Epithelial cell of esophagus (primary cell): ENCODE results near the gene HSD17B14.

ENCODE experiments used
- DNase-seq: peaks from one replicate; pipeline ENCODE4 v3.0.0; 2010; ENCODE audit warnings: low read depth
- H3K4me3 ChIP-seq: 2 replicates; pipeline ENCODE4 v1.5.1; 2011; ENCODE audit warnings: mild to moderate bottlenecking, low read length, control low read depth
- TF ChIP-seq, protein P1 (sequence below): IDR thresholded peaks from 2 replicates; pipeline ENCODE4 v1.5.1; 2011; ENCODE audit warnings: low read depth, mild to moderate bottlenecking, low read length, control low read depth, inconsistent platforms; ENCODE audit not compliant: insufficient read depth; ENCODE audit errors: missing control alignments

The HSD17B14 gene

DNA sequence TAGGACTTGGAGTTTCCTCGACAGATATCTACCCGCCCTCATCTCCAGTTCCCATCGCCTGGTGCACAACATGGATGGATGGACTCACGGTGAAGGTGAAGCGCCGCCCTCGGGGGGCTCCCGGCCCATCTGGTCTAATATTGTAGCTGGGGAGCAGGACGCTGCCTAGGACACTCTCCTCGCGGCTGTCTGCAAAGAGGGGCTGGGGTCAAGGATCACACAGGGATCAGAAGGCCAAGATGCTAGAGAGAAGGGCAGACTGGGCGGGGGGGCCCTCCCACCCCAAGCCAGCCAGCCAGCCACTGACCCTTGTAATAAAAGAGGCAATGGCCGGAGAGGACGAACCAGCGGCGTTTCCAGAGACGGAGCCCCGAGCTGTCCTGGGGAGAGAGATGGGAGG is 25.0 kb upstream of the HSD17B14 start:
- H3K4me3 ChIP-seq, result no peak overlapping the region
- DNase-seq, result no peak
- TF ChIP-seq, protein P1, sequence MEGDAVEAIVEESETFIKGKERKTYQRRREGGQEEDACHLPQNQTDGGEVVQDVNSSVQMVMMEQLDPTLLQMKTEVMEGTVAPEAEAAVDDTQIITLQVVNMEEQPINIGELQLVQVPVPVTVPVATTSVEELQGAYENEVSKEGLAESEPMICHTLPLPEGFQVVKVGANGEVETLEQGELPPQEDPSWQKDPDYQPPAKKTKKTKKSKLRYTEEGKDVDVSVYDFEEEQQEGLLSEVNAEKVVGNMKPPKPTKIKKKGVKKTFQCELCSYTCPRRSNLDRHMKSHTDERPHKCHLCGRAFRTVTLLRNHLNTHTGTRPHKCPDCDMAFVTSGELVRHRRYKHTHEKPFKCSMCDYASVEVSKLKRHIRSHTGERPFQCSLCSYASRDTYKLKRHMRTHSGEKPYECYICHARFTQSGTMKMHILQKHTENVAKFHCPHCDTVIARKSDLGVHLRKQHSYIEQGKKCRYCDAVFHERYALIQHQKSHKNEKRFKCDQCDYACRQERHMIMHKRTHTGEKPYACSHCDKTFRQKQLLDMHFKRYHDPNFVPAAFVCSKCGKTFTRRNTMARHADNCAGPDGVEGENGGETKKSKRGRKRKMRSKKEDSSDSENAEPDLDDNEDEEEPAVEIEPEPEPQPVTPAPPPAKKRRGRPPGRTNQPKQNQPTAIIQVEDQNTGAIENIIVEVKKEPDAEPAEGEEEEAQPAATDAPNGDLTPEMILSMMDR, result no peak

DNA sequence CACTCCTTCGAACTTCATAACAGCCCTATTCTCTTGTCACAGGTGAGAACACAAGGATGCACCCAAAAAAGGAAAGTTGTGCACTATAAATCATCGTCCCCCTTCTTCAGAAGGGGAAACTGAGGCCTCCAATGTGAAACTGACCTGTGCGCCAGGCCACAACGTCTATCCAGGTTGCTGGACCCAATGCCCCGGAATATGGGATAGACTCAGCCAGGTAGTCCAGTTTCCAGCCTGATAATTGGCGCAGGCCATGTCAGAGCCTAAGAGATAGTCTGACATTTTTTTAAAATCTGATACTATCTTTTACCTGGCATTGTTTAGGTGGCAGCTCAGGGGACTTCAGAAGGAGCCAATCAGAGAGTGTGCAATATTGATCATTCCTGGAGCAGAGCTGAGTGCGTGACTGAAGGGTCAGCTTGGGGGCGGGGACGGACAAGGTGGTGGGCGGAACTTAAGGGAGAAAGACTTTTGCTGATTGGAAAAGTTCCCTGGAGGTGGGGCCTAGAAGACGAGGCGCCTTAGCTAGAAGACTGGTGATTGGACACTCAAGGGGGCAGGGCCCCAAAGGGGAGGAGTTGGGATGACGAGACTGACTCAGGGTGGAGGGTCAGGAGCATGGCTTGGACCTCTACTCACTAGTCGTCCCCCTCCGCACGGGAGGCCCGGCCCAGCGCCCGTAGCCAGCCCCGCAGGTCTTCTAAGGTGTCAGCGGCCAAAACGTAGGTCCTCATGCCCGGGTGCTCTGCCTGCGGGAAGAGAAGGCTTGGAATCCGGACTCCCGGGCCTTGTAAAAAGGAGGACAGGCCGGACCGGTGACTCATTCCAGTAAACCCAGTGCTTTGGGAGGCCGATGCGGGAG is 23.7 kb upstream of the HSD17B14 start:
- H3K4me3 ChIP-seq, result no peak overlapping the region
- TF ChIP-seq, protein P1, result no peak
- no peak for DNase-seq

DNA sequence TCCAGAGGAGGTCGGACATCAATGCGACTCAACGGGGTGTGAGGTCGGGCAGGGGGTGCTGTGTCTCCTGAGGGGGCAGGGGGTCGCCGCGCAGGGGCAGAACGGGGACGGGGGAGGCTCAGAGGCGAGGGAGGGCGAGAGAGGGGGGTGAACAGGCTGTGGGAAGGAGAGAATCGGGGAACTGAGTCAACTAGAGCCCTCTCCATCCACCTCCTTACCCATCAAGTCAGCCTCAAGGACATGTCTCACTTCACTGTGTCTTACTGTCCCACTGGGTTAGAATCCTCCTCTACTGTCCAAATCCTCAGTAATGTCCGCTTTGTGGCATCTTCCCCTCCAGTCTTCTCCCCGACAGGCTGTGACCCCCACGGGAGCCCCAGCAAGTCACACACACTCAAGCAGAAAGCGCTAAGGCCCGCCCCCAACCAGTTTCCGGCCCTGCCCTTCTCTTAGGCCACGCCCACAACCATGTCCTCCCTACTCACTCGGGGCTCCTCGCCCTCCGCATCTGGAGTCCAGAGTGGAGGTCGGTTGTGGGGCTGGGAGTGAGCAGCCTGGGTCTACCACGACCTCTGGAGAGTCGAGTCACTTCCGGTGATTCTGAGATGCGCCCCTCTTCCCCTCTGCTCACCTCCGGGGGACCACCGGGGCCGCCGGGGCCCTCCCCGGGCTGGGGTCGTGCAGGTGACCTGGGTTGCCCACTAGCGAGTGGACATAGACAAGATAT is 22.9 kb upstream of the HSD17B14 start:
- peak overlapping the region; percentile 21 for H3K4me3 ChIP-seq
- TF ChIP-seq, protein P1, result no peak
- DNase-seq, result no peak

DNA sequence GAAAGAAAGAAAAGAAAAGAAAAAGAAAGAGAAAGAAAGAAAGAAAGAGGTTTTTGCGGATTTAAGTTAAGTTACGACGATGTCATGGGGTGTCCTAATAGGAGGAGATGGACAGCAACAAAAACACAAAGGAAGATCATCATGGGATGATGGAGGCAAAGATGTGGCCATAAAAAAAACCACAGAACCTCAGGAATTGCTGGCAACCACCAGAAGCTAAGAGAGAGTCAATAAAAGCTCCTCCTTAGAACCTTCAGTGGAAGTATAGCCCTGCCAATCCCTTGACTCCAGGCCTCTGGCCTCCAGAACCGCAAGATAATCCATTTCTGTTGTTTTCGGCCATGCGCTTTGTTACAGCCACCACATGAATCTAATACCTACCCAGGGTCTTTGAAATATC is 20.6 kb upstream of the HSD17B14 start:
- no peak for DNase-seq
- H3K4me3 ChIP-seq, result no peak overlapping the region
- TF ChIP-seq, protein P1, result no peak

DNA sequence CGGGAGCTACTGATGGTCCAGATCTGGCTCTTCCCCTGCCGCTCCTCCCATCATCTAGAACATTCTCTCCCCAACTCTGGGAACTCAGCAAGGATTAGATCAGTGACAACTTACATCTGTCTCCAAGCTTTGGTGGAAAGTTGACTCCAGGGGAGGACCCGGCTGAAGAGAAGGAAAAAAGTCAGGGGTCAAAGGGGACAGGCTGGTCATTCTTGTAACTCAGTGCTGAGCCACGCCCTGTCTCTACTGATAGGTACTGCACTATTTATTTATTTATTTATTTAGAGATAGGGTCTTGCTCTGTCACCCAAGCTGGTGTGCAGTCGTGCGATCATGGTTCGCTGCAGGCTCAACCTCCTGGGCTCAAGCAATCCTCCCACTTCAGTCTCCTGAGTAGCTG is 17.8 kb upstream of the HSD17B14 start:
- TF ChIP-seq, protein P1, result no peak
- H3K4me3 ChIP-seq, result no peak overlapping the region
- no peak for DNase-seq

DNA sequence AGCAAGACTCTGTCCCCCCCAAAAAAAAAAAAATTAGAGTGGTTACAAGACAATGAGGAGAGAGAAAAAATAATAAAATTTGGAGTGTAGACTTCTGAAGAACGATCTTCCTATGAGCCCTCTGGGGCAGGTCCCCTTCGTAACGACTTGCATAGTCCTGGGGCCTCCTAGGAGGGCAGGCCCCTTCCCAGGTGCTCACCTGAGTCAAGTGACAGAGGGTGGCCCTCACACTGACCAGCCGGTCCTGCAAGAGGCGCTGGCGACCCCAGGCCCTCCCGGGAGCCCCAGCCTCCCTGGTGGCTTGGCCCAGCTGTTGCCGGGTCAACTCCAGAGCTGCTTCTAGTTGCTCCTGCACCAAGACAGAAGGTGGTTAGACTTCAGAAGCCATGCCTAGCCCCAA is 17.2 kb upstream of the HSD17B14 start:
- H3K4me3 ChIP-seq, result no peak overlapping the region
- no peak for DNase-seq
- TF ChIP-seq, protein P1, result no peak
